ENCODE results near the gene HEBP1.
A peak's percentile ranks its signal among the peaks of the same experiment; 100 is the strongest.

Gene HEBP1

DNA sequence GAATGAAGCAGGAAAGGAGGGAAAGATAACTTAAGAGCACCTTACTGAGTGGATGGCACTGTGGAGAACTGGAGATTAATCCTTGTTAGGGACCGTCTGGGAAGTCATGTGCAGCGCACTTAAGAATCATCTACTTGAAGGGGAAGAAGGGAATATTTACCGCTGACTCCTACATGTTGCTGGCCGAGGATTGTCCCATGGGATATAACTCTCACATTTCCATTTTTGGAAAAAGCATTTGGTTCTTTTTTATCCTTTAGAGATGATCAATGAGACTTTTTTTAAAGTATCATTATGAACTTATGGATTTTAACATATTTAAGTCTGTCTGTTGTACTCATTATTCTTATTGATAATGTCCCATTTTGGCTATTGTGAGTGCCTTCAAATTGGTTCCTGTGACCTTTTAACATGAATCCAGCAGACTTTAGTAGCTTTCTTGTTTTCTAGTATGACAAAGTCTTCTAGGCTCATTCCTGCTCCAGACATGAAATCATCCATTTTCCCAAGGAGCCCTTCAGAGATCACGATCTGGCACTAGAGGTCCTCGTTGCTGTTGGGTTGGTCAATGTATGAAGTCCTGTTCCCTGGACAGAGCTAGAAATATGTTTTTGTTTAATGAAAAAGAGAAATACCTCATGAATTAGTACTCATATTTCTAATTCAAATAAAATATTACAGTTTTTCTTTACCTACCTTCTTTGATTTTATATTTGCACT is 23.9 kb upstream of the HEBP1 start:
- peak; percentile 45 for DNase-seq

- DNase-seq: no peak
These were observed 22.8 kb upstream of the HEBP1 start for GRCh38 chr12:13022851-13023271.

GRCh38 chr12:13011098-13011497 is 11.0 kb upstream of the HEBP1 start:
- no peak for DNase-seq

DNA sequence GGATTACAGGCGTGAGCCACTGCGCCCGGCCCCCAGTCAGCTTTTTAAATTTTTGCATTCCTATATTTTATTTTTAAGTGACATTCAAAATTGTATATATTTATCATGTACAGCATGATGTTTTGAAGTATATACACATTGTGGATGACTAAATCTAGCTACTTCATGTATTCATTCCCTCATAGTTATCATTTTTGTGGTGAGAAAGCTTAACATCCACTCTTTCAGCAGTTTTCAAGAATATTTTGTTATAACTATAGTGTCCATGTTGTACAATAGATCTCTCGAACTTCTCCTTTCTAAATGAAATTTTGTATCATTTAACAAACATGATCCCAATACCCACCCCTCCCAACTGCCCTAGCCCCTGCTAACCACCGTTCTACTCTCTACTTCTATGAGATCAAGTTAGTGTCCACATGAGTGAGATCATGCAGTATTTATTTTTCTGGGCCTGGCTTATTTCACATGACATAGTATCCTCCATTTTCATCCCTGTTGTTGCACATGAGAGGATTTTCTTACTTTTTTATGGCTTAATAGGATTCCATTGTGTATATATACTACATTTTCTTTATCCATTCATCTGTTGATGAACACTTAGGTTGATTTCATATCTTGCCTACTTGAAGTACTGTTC is 8.8 kb upstream of the HEBP1 start:
- no peak for DNase-seq

DNA sequence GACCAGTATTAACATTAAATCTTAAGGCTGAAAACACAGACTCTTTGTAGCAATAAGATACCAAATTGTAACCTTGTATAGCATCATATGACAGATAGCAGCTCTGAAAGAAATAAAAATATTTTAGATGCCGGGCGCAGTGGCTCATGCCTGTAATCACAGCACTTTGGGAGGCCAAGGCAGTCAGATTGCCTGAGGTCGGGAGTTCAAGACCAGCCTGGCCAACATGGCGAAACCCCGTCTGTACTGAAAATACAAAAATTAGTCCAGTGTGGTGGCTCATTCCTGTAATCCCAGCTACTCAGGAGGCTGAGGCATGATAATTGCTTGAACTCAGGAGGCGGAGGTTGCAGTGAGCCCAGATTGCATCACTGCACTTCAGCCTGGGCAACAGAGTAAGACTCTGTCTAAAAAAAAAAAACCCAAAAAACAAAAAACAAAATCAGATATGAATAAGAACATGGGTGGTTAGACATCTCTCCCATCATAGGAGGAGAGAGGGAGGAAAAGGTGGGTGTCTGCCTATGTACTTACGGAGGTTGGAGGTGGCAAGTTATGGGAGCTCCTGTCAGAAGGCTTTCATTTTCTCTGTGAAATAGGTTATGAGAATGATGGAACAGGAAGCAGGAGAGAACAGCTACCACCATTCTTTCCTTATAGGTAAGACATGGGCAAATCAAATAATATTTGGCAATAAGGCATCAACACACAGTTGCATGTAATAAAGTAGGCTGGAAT is 7.6 kb upstream of the HEBP1 start:
- DNase-seq: no peak

- no peak for DNase-seq
These were observed 5.6 kb upstream of the HEBP1 start for GRCh38 chr12:13005649-13006048.

DNA sequence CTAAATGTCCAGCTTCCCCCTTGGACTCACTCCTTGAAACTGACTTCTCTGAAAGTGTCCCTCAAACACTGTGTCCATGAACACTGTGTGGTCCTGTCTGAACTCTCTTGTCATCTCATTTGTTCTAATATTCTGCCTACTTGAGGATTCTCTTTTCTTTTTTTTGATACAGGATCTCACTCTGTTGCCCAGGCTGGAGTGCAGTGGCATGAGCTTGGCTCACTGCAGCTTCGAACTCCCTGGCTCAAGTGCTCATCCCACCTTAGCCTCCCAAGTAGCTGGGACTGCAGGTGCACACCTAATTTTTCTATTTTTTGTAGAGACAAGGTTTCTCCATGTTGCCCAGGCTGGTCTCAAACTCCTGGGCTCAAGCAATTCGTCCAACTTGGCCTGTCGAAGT is 4.9 kb upstream of the HEBP1 start:
- DNase-seq: no peak

DNA sequence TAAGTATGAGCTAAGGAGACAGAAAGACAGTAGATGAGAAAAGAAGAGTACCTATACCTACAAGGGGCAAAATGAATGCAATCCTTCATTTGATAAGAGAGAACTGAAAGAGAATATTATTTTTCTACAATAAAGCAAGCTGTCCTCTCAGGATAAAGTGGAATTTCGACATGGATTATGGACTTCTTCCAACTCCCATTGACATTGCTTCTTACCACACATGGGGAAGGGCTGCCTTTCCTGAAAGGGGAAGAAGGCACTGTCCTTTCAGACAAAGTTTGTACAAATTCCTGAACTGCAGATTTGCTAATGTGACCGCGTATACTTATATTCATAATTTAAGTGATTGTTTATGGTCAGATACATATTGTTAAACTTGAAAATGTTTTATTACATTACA is 4.3 kb upstream of the HEBP1 start:
- no peak for DNase-seq

DNA sequence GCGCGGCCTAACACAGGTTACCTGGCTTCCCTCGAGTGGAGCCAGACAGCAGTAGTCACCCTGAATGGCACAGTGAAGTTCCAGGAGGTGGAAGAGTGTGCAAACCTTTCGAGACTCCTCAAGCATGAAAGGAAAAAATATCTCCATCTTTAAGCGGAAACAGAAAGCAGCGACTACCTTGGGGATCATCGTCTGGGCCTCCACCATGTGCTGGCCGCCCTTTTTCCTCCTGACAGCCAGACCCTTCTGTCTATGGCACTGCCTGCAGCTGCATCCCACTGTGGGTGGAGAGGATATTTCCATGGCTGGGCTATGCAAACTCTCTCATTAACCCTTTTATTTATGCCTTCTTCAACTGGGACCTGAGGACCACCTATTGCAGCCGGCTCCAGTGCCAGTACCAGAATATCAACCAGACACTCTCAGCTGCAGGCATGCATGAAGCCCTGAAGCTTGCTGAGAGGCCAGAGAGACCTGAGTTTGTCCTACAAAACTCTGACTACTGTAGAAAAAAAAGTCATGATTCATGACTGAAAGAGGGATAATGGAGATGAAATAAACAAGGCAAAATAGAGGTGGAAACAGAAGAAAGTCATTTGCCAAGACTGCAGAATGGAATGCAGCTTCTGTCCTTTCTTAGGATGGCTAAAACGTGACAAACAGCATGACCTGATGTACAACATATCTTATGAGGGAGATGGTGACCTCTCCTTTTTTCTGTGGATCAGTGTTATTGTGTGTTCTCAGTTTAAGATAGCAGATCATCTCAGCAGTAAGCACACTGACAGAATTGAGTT is 2.4 kb upstream of the HEBP1 start:
- DNase-seq: no peak

DNA sequence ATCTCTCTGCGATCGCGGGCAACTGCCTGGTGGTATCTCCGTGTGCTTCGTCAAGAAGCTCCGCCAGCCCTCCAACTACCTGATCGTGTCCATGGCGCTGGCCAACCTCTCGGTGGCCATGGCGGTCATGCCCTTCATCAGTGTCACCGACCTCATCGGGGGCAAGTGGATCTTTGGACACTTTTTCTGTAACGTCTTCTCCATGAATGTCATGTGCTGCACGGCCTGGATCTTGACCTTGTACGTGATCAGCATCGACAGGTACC is 1.6 kb upstream of the HEBP1 start:
- no peak for DNase-seq

DNA sequence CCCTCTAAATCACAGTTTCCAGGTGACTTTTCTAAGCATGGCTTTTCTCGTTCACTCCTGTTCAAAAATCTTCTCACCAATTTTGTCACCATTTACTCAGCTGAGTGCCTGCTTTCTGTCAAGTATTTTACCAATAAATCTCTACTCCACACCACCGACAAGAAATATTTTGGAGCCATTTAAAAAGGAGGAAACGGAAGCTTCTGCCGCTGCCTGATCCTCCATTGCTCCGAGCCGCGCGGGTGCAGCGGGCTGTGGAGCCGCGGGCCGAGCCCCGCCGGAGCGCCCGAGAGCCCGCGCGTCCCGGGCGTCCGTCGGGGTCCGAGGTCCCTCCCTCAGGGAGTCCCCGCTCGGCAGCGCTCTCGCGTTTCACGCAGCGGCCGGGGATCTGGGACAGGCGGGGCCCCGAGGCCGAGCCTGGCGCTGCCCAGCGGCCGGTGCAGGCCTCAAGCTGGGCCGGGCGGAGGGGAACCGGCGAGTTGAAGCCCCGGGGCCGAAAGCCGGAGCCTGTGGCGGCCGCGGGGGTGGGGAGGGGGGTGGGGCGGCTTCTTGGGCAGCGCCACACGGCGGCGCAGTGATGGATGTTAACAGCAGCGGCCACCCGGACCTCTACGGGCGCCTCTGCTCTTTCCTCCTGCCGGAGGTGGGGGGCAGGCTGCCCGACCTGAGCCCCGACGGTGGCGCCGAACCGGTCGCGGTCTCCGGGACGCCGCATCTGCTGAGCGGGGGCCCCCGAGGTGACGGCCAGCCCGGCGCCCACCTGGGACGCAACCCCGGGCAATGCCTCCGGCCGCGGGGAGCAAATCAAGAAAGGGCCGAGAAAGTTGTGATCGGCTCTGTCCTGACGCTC is 1.1 kb upstream of the HEBP1 start:
- peak; percentile 61 for DNase-seq

DNA sequence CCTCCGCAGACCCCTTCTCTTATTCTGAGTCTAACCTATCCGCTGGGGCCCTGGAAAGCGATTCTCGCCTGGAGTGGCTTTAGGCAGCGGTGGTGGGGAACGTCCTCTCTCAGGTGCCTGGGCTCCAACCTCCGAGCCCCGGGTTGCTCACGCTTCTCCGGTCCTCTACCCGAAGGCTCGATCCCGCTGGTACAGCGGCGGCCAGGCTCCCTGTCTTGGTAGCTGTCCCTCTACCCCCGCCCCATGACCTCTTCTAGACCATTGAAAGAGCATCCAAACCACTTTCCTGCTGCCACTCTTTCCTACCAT is 505 bp upstream of the HEBP1 start:
- no peak for DNase-seq

DNA sequence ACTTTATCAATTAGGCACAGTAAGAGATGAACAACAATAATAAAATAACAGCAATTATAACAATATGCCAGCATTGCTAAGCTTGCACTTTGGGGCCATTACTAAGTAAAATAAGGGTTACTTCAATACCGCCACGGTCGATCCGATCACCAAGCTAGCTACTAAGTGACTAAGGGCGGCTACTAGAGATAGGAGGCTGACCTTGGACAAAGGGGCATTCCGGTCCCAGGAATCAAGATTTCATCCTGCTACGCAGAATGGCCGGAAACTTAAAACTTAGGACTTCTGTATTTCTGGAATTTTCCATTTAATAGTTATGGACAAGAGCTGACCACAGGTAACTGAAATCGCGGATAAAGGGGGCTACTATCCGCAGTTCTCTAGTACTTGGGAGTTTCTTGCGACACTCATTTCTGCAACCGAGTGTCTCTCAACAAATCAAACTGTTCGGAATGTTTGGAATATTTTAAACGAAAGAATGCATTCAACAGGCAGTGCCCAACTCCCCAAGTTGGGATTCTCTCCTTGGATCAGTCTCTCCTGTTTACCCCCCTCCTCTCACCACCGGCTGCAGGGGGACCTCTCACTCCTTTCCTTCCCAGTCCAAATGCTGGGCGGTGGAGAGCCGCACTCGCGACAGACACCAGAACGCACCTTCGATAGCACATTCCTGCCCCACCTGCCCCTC is 650 bp downstream of the HEBP1 start:
- DNase-seq: no peak

GRCh38 chr12:12998248-12998647 is 1.8 kb downstream of the HEBP1 start:
- no peak for DNase-seq

- DNase-seq: no peak
These were observed 2.3 kb downstream of the HEBP1 start for GRCh38 chr12:12997734-12998133.

DNA sequence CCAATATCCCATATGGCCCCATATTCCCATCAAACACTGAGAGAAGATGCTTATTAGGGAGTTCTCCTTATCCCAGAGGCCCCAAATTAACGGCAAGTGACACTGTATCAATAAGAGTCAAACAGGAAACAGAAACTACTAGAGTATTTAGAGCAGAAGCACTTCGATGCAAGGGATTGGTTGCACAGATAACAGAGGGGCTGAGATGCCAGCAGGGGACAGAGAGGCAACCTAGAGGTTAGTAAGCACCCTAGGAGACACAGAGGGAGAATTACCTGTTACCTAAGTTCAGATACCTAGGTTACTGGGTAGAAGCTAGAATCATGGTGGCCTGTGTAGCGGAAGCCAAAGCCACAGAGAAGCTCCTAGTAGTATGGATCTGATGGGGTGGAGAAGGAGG is 2.9 kb downstream of the HEBP1 start:
- no peak for DNase-seq

GRCh38 chr12:12996209-12996608 is 3.9 kb downstream of the HEBP1 start:
- no peak for DNase-seq

- no peak for DNase-seq
These were observed 5.0 kb downstream of the HEBP1 start for GRCh38 chr12:12995088-12995487.

- DNase-seq: no peak
These were observed 6.7 kb downstream of the HEBP1 start for GRCh38 chr12:12993367-12993766.

DNA sequence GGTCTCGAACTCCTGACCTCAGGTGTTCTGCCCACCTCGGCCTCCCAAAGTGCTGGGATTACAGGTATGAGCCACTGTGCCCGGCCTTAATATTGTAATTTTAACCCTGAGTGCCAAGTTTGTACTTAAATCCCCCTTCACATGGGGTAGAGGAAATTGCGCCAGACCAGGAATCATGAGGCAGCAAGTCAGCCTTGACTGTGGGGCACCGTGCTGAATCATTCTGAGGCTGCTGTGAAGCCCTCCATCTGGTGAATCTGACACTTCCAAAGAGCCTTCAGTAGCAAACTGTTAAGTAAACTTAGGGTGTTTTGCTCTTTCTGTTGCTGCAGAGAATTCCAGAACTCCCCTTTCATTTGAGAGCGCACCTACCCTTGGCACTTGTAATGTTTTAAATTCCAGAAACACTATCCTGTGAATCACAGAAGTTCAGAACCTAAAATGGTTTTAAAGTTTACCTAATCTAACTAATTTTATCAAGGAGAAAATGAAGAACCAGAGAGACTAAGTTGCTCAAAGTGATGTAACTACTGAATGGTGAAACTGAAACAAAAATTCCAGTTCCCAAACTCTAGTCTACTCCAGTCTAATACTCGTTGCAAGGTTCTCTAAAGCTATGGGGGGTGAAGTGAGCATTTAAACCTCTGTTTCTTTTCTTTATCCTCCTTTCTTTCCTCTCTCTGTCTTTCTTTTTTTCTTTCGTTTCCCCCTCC is 7.5 kb downstream of the HEBP1 start:
- no peak for DNase-seq

GRCh38 chr12:12990700-12991468 is 9.2 kb downstream of the HEBP1 start:
- DNase-seq: no peak
